T follicular helper cell (primary cell): Measurements from ENCODE around the gene ABHD17A.

Experiments
- DNase-seq: peaks from one replicate; pipeline ENCODE4 v3.0.0-alpha.2; 2020; ENCODE audit warnings: low read depth

The ABHD17A gene

DNA sequence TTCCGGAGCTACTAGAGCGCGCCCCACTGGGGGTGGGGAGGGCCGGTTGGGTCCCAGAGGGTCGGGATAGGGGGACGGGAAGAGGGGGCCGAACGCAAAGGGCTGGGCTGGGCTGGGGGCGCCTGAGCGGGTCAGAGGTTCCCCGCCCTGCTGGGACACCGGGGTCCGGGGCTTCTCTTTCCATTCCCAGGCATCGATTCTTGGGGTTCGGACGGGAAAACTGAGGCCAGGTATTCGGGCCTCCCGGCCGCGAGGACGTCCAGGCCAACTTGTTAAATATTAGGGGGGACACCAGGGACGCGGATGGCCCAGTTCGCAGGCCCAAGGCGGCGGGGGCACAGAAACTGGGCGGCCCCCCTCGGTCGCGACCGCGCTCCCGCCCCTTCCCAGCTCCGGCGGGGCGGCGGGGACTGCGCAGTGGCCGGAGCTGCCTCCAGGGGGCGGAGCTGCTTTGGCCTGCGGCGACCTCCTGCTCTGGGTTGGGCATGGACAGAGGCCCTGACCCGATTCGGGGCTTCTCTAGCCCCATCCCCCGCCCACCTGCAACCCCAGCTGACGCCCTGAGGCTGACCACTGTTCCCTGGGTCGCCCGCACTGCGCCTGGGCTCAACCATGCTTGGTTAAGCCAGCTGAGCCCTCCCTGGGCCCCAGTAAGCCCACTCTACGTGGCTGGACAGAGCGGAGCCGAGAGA, 20.7 kb downstream of the ABHD17A start:
- no peak for DNase-seq

DNA sequence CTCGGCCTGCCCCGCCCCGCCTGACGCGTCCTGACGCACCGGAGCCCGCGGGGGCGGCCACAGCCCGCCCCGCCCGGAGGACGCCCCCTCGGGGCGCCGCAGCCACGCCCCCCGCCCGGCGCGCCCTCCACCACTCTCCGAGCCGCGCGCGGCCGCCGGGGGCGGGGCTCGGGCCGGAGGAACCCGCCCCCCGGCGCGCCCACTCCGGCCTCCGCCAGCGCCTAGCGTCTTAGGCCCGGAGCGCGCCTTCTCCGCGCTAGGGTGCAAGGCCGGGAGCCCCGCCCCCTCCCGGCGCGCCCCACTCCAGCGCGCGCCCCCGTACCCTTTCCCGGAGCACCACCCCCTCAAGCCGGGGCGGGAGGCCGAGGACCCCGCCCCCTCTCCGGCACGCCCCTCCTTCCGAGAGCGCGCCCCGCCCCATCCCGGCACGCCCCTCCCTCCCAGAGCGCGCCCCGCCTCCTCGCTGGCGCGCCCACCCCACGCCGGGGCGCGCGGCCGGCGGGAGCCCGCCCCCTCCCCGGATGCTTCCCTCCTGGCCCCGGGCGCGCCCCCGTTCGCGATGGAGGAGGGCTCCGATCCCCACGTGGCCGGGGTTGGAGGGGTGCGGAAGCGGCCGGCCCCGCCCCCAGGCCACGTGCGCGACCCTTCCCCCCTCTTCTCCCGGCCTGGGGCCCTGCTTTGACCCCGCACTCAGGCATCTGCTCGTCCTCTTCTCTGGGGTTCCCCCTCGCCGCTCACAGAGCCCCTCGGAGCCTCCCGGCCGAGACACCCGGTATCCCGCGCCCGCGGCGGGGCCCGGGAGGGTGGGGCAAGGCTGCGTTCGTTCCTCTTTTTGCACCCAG, 21.4 kb downstream of the ABHD17A start:
- peak; percentile 89 for DNase-seq

DNA sequence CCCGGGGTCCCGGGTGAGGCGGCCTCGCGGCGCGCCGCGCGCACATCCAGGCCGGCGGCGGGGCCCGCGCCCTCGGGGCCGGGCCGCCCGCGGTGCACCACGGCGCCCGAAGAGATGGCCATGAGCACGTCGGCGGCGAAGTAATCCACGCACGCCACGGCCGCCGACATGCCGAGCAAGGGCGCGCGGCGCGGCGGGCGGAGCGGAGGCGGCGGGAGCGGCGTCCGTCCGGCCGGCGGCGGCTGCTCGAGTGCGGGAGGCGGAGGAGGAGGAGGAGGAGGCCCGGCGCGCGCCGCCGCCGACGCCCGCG, 22.0 kb downstream of the ABHD17A start, which contains the start of gene KLF16:
Gene KLF16, minus strand, starts transcription at position 252 of the 310 bp plus-strand sequence. Its CDS starts 82 bp downstream, at position 170.
- no peak for DNase-seq

DNA sequence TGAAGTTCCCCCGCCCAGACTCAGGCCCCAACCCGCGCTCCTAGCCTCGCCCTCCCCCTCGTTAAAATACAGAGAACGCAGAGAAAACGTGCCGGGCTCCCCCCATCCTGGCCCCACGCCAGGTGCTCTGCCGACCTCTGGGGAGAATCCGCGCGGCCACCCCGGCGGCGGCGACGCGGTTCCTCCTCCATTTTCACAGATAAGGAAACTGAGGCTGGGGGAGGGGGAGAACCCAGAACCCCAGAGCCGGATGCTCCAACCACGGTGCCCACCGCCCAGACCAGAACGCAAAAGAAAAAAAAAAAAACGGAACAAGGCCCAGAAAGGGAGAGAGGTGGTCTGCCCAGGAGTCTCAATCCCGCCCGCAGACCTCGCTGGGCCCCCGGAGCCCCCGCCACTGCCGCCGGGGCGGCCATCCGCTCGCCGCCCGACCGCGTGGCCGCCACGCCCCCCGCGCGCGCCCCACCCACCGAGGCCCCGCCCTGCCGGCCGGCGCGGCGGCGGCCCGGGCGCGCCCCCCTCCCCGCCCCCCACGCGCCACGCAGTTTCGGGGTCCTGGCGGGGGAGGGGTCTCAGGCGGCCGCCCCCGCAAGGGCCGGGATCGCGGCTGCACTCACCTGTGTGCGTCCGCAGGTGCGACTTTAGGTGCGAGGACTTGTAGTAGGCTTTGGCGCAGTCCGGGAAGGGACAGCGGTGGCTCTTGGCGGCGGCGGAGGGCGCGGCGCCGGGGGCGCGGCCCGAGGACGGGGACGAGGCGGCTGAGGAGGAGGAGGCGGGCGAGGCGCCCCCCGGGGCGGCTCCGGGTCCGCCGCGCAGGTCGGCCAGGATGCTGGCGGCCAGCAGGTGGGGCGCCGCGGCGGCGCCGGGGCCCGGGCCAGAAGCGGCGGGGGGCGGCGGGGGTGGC, 22.6 kb downstream of the ABHD17A start:
- DNase-seq: peak; percentile 58

DNA sequence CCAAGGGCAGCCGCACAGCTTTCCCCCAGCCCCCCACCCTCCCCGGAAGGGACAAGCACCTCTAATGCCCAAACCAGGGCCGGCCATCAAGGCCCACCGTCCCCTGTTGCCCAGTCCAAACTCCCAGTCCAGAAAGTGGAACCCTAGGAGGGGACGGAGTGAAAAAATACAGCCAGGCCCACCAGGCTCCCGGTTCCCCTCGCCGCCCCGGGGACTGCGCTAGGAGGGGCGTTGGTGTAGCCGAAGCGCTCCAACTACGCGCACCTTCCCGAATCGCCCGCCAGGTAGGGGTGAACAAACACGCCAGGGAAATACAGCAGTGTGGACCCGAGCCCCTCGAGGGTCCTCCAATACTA, 23.2 kb downstream of the ABHD17A start:
- DNase-seq: no peak

DNA sequence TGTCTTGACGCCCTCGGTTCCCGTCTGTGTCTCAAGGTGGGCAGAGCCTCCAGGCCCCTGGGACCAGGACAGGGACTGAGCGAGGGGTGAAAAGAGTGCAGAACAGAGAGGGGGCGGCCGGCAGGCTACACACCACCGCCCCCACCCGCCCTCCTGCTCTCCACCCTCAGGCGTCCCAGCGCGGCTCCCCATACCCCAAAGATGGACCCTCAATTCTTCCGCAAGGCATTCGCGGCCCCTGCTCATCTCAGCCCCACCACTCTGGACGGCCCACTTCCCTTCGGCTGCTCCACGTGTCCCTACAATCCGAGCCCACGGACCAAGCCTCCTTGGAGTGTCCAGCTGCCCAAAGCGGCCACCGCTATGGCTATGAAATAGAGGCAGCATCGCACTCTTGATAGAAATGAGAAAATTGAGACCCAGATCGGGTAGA, 23.7 kb downstream of the ABHD17A start:
- DNase-seq: no peak

DNA sequence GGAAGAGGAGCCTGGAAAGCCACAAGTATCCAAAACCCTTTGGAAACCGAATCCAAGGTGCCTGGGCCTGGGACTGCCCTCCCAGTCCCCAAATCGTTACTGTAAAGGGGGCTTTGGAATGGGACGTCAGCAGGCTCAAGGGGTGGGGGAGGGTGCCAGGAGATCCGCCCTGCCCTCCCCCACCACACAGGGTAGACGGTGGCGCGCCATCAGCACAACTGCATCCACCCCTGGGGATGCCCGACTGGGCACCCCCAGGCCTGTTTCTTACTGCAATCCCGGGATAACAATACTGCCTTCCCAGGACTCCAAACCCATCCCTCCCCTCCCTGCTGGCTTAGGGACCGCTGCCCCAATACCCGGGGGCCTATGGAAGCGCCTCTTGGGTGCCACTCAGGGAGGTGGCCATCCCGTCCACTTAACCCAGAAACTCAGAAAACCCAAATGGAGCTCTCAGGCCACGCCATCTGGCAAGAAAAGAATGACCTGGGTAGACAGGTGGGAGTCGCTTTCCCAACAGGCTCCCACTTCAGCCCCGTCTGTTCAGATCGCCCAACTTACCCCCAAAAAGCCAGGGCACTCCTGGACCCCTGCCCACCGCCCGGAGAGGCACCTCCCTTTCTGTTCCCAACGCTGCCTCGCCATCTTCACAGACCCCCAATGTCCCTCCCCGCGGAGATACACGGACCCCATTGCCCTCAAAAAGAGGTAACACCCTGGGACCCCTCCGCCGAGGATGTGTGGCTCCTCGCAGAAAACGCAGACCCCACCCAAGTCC, 24.3 kb downstream of the ABHD17A start:
- DNase-seq: no peak

DNA sequence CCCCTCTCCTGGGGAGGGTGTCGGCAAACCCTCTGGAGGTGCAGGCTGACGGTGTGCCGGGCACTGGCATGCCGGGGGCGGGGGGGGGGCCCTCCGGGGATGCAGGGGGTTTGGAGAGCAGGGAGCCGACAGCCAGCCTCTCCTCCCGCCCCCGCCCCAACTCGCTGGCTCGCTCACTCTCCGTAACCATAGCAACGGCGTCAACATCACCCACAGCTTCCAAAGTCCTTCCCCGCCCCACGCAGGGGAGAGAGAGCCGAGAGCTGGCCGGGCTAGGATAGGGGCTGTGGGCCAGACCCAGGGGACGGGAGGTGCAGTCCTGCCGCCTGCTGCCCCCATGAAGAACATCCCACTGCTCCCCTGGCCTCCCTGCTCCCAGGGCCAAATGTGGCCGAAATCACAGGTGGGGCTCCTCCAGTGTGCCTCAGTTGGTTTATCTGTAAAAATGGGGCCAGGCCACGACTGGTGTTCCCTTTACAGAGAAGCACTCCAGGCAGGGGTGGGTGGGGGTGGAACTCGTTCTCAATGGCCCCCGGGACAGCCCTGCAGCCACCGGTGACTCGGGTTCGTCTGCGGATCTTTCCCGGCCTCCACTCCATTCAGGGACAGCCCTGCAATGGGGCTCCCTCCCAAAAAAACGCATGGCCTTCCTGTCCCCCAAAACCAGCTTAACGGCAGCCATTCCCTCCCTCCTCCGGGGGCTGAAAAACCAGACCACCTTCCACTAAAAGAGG, 25.1 kb downstream of the ABHD17A start:
- DNase-seq: peak; percentile 68

DNA sequence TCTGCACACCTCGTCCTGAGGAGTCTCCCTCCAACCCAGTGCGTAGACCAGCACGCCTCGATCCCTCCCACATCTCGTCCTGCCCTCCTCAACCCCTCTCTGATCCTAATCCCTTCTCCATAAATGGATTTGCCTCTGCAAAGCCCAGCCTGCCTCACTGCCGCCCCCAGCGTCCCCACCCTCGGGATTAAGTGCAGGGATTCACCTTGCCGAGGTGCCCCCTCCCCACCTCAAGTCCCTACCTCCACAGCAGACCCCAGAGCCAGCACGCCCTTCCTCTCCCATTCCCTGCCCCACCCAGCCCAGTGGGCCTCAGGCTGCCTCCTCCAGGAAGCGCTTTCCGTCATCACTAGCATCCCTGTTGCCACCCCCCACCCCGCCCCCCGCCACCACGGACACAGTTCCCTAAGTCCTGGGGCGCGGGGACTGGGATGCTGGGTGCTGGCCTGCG, 25.9 kb downstream of the ABHD17A start:
- DNase-seq: no peak

DNA sequence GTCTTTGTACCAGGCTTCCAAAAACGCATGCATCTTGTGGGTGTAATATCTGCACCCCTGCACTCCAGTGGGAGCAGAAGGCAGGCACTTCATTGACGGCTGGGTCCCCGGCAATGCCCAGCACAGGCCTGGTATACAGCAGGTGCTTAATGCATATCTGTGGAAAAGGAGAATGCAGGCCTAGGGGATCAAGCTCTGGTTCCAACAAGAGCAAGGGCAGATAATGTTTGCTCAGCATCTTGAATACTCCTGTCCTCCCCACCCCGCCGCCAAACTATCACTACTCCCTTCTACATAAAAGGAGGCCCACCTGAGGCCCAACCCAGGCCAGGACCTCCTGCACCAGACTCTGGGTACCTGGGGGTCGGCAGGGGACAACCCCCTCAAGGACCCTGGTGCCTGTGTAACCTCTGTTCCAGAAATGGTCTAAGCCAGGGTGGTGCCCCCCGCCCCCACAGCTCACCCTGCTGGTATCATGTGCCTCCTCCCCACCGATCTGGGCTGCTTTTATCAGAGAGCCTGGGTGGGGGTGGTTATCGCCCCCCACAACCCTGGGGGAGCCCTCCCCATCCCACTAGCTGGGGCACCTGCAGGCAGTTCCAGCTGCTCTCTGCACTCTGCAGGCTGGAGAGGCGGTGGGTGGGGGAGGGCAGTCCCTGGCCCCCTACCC, 26.7 kb downstream of the ABHD17A start:
- DNase-seq: no peak

DNA sequence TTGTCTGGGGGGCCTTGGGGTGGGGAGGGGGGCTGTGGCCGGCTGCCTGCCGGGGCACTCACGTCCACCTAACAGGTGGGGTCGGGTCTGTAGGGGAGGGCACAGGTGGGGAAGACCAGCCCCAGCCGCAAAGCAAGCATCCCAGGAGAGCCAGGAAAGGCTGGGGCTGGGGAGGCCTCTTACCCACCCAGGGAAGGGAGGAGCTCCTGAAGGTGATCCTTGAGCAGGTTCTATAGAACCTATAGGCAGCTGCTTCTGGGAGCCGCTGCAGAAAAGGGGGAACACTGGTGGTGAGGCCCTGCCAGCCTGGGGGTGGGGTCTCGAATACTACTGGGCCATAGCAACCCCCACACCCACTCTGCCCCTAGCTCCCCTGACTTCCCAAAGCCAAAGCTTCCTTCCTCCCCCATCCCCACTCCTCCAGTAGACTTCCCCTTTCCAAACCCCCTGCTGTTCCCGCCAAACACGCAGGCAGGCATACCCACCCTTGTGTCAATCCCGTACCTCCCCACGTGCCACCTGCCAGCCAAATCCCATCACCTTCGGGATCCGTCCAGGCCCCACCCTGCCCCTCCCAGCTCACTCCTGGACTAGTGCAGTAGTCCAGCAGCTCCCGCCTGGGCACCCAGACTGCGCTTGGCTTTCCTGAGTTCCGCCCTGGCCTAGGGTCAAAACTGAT, 27.5 kb downstream of the ABHD17A start:
- no peak for DNase-seq

DNA sequence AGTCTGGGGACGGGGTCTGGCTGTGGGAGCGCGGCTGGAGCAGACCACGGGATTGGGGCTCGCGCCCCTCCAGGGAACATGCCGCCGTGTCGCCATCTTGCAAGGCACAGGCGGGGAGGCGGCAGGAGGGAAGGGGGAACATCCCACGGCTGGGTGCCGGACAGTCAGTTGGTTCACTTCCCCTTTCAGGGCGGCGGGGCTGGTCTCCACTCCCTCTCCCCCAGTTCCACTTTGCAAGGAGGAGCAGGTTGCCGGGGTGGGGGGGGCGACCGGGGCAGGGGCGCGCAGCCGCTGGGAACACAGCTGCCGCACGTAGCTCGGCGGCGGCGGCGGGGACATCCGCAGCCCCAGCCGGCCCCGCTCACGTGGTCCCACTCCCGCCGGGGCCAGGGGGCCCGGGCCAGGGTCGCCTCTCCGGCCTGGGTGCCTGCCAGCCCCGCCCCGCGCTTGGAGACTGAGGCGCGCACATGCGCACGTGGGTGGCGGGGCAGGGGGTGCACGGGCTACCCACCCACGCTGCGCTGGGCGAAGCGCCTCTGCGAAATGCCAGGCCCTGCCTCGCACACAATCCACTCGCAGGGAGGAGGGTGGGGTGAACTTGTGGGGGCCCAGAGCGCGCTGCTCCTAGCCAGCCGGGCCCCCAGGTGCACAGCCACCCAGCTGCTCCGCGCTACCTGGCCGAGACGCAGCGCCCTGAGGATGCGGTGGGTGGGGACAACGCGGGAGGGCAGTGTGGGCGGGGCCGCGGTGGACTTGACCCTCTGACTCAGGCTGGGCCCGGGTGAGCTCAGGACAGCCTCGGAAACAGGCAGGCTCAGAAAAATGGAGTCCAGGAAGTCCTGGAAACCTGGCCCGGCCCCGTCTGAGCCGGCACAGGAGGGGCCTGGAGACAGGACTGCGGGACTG, 28.3 kb downstream of the ABHD17A start:
- no peak for DNase-seq

DNA sequence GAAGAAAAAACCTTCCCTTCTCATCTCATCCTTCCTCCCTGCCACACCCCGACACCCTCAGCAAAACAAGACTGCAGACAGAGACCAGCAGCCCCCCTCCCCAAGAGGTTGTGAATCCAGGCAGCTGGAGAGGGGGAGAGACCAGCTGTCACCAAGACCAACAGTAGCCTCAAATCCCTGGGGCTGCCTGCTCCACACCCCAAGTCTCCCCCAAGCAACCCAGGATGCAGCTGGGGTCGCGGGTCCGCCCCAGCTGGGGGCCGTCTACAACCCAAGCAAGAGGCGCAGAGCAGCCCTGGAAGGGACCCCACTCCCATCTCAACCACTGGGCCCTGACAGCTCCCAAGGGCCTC, 29.0 kb downstream of the ABHD17A start:
- DNase-seq: no peak

DNA sequence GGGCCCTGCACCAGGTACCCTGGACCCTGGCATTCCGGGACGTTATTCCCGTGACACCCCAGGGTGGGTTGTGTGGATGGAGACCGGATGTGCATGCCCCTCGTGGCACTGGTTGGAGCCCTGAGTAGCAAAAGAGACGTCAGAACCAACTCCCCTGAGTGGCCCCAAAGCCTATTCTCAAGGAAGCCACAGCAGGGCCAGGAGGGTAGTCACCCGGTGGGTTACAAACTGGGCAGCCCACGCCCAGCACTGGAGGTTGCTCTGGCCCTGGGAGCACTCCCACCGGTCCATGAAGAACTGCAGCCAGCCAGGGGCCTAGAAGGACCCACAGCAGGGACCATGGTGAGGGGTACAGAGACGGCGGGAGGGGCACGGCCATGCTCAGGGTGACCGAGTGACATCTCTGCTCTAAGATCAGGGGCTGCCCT, 29.5 kb downstream of the ABHD17A start:
- DNase-seq: no peak

DNA sequence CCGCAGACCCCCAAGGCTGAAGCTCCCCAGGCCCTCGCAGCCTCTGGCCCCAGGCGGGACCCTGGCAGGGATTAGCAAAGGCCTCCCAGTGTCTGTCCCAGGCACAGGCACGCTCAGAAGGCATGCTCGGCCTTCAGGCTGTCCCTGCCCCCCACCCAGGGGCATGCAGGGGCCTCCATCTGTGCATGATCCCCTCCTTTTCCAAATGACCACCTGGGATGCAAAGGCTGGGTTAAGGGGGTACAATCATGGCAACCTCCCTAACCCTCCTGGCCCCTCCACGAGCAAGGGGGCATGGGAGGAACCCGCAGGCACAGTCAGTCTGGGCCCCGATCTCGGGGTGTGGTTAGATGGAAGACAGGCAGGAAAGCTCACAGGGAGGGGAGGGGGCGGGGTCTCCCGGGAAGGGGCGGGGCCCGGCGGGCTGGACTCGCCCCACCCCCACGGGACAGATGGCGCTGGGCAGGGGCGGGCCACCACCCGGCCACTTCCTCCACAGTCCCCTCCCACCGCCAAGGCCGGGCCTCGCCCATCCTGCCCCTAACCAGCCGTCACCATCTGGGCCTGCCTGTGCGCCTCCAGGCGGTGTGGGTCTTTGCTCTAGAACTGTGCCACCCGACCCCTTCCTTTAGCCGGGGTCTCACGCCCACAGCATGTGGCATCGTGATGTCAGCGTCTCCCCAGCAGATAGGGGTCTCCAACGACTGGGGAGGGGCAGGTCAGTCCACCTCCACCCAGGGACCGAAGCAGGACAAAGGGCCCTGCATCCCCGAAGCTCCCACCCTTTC, 30.1 kb downstream of the ABHD17A start:
- DNase-seq: peak; percentile 56

DNA sequence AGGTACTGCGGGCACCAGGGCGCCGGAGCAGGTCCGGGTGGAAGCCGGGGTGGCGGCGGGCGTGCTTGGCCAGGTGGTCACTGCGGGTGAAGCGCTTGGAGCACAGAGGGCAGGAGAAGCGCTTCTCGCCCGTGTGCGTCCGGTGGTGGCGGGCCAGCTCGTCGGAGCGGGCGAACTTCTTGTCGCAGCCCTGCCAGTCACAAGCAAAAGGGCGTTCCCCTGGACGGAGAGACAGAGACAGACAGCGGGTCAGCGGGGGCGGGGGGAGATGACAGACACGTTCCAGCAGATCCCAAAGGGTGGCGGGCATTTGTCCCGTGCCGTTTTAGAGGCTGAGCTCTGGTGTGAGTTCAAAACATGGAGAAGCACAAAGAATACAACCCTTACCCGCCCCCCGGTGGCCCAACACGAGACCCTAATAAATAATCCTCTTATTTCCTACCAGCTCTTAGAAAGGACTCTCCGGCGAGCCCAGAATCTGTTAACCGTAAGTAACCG, 30.7 kb downstream of the ABHD17A start:
- no peak for DNase-seq

DNA sequence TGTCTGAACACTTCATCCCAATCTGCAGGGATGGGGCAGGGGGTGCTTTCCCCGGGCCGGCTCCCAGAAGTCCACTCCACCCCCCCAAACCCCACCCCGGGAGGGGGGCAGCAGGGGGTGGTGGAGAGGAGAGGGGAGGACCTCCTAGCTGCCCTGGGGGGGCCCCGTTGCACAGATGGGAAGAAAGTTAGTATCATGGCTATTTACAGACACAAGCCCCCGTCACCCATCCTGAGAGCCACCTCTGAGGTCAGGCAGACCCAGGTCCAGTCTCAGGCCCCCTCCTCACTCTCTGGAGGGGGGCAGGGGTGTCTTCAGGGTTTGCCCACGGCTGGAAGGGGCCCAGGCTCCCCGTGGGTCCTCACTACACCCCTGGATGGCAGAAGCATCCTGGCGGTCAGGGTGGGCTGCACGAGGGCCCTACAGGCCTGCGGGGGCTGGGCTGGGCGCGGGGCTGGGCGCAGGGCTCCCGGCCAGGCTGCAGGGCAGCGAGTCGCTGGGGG, 31.2 kb downstream of the ABHD17A start:
- DNase-seq: no peak
